Endodermal cell (in vitro differentiated cells): Measurements from ENCODE around the gene PIM3. TPM values are rescaled to one million over a fixed set of nuclear protein-coding genes. Genes with fewer than 3 reads are reported as not detected.

Experiments used
- DNase-seq: peaks from one replicate; pipeline ENCODE4 v3.0.0-alpha.2; 2017
- H3K27ac ChIP-seq: 2 replicates; pipeline ENCODE4 v1.5.1; 2013; ENCODE audit warnings: mild to moderate bottlenecking, low read depth, low read length, moderate library complexity
- H3K27me3 ChIP-seq: 2 replicates; pipeline ENCODE4 v1.6.1; 2013; ENCODE audit warnings: mild to moderate bottlenecking, low read length, moderate library complexity; ENCODE audit not compliant: insufficient read depth, control insufficient read depth, poor library complexity, severe bottlenecking
- H3K36me3 ChIP-seq: 2 replicates; pipeline ENCODE4 v1.7.0; 2013; ENCODE audit warnings: mild to moderate bottlenecking, low read length, moderate library complexity; ENCODE audit not compliant: control insufficient read depth, insufficient read depth
- H3K4me1 ChIP-seq: one replicate; pipeline ENCODE4 v1.7.0; 2013; ENCODE audit warnings: low read length; ENCODE audit not compliant: control insufficient read depth, insufficient read depth
- H3K4me3 ChIP-seq: 2 replicates; pipeline ENCODE4 v1.5.1; 2013; ENCODE audit warnings: mild to moderate bottlenecking, low read length, moderate library complexity
- H3K9ac ChIP-seq: 2 replicates; pipeline ENCODE4 v1.6.1; 2013; ENCODE audit warnings: mild to moderate bottlenecking, low read length, moderate library complexity; ENCODE audit not compliant: poor library complexity, severe bottlenecking; ENCODE audit errors: extremely low read depth
- H3K9me3 ChIP-seq: 2 replicates; pipeline ENCODE4 v1.6.1; 2013; ENCODE audit warnings: mild to moderate bottlenecking, low read length, moderate library complexity; ENCODE audit not compliant: control insufficient read depth
- H3K27ac Mint-ChIP-seq: 2 replicates; pipeline ENCODE4 v1.8.0; 2020; ENCODE audit warnings: mixed read lengths
- H3K27me3 Mint-ChIP-seq: 2 replicates; pipeline ENCODE4 v1.8.0; 2021; ENCODE audit warnings: mild to moderate bottlenecking, mixed read lengths; ENCODE audit not compliant: insufficient read depth
- H3K36me3 Mint-ChIP-seq: 2 replicates; pipeline ENCODE4 v1.8.0; 2020; ENCODE audit warnings: low read depth, mixed read lengths
- H3K4me1 Mint-ChIP-seq: 2 replicates; pipeline ENCODE4 v1.8.0; 2020; ENCODE audit warnings: mixed read lengths
- H3K4me3 Mint-ChIP-seq: 2 replicates; pipeline ENCODE4 v1.8.0; 2020; ENCODE audit warnings: mild to moderate bottlenecking, moderate library complexity, mixed read lengths
- H3K9me3 Mint-ChIP-seq: 2 replicates; pipeline ENCODE4 v1.8.0; 2020; ENCODE audit warnings: mild to moderate bottlenecking, mixed read lengths
- WGBS, 2 experiments: methylation state at CpG; one replicate each; pipeline versions ENCODE4 v1.1.5 to v1.1.7; 2013; ENCODE audit warnings: missing lambda C conversion rate in 2 of 2, mixed read lengths in 1 of 2; ENCODE audit not compliant: insufficient coverage in 1 of 2, insufficient read length in 1 of 2; 5-methylcytosine and 5-hydroxymethylcytosine counted together
- total RNA-seq, 2 donors: library from RNA; stranded (reverse); fragmentation: NEBNext Ultra II Directional in 1 of 2; extraction: Animal tissue kit (Norgen Biotek cat#: 25700) in 1 of 2; gene quantifications; 2 replicates in 1 of 2; 3 replicates in 1 of 2; pipeline ENCODE4 v1.2.1, GENCODE V29; 2021
- TF ChIP-seq, protein P1 (sequence below): fragments of 200-600 bp; sonication (generic); conservative IDR thresholded peaks from 2 replicates; pipeline ENCODE4 v1.5.0; 2021; ENCODE audit warnings: antibody characterized with exemption, mild to moderate bottlenecking

The PIM3 gene
- total RNA-seq, 2 donors from 2014 or later, result 31.5 to 36.6 TPM

DNA sequence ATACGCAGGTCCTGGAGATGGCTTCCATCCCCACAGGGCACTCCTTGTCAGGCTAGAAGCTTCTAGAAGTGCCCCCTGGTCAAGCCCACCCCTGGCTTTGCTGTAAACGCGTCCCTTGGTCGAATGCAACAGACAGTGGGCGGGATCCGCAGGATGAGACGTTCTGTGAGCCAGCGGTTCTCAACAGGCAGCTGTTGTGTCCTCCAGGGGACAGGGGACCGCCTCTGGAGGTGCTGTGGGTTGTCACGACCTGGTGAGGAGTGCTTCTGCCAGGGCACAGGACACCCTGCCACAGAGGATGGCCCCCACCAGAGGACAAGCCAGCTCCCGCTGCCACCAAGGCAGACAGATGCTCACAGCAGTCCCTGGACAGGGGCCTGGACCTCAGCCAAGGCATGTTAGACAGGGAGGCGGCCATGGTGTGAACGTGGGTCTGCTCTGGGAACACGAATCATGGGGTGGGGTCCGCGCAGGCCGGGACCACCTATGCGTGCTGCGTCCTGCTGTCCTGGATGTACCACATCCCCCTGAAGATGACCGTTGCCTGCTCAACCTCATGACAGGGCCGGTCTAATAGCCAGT, 30.5 kb upstream of the PIM3 start:
- Histone ChIP-seq H3K27ac (no peak overlapping the region), H3K36me3 (peaks cover 8% of the 10 kb centered on the region), H3K4me3 (no peak overlapping the region), H3K4me1 (no peaks in the 10 kb centered on the region), H3K27me3 (peaks cover 15% of the 10 kb centered on the region), H3K9me3 (no peaks in the 10 kb centered on the region), H3K9ac (no peak overlapping the region)
- Mint-ChIP-seq H3K36me3 (peaks cover 14% of the 10 kb centered on the region), H3K4me3 (no peak overlapping the region), H3K27me3 (peaks cover 19% of the 10 kb centered on the region), H3K4me1 (no peaks in the 10 kb centered on the region), H3K9me3 (no peaks in the 10 kb centered on the region), H3K27ac (no peak overlapping the region)
- no peak for DNase-seq
- whole genome bisulfite sequencing, 2 experiments, result 75 to 81% methylated on average over 9 to 21 of the region's 21 CpGs
- TF ChIP-seq, protein P1, sequence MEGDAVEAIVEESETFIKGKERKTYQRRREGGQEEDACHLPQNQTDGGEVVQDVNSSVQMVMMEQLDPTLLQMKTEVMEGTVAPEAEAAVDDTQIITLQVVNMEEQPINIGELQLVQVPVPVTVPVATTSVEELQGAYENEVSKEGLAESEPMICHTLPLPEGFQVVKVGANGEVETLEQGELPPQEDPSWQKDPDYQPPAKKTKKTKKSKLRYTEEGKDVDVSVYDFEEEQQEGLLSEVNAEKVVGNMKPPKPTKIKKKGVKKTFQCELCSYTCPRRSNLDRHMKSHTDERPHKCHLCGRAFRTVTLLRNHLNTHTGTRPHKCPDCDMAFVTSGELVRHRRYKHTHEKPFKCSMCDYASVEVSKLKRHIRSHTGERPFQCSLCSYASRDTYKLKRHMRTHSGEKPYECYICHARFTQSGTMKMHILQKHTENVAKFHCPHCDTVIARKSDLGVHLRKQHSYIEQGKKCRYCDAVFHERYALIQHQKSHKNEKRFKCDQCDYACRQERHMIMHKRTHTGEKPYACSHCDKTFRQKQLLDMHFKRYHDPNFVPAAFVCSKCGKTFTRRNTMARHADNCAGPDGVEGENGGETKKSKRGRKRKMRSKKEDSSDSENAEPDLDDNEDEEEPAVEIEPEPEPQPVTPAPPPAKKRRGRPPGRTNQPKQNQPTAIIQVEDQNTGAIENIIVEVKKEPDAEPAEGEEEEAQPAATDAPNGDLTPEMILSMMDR, result no peak

DNA sequence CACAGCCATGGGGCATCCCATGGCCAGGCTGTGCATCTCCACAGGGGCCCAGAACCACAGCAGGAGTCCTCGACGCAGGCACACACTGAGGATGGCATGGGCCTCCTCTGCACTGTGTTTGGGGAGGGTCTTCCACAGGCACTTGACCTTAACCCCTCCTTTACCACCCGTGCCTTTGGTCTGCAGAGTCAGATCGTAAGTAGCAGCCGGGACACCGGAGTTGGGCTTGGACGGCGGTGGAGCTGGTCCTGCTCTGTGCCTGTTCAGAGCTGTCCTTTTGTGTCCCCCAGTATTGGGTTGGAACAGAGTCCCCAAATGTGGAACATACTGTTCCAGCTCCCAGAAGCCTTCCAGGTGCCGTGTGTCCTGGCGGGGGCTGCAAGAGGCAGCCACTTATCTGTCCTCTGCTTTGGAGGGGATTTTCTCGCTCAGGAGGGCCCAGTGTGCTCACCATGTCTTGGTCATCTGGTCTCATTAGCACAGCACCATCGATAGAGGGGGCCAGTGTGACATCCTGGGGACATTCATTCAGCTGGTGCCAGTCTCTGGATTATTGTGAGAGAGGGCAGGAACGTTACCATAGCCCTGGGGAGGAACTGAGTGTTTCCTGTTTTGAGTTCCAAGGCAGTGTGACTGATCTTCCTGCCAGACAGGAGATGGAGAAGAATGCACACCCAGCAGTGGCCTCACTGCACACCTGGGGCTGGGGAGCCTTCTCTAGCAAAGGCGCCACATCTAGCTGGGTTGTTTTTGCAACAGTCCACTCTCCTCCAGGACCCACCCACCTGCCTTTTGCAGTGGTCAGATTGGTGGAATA, 29.8 kb upstream of the PIM3 start:
- TF ChIP-seq, protein P1, result peak; percentile 68
- Histone ChIP-seq H3K4me1 (no peaks in the 10 kb centered on the region), H3K27ac (no peak overlapping the region), H3K4me3 (no peak overlapping the region), H3K36me3 (peaks cover 4% of the 10 kb centered on the region), H3K9me3 (no peaks in the 10 kb centered on the region), H3K27me3 (peaks cover 15% of the 10 kb centered on the region), H3K9ac (no peak overlapping the region)
- Mint-ChIP-seq H3K36me3 (peaks cover 8% of the 10 kb centered on the region), H3K27me3 (peaks cover 19% of the 10 kb centered on the region), H3K9me3 (no peaks in the 10 kb centered on the region), H3K4me3 (no peak overlapping the region), H3K4me1 (no peaks in the 10 kb centered on the region), H3K27ac (no peak overlapping the region)
- 52 to 77% methylated on average over 4 to 14 of the region's 14 CpGs for WGBS, 2 experiments
- peak; percentile 79 for DNase-seq

DNA sequence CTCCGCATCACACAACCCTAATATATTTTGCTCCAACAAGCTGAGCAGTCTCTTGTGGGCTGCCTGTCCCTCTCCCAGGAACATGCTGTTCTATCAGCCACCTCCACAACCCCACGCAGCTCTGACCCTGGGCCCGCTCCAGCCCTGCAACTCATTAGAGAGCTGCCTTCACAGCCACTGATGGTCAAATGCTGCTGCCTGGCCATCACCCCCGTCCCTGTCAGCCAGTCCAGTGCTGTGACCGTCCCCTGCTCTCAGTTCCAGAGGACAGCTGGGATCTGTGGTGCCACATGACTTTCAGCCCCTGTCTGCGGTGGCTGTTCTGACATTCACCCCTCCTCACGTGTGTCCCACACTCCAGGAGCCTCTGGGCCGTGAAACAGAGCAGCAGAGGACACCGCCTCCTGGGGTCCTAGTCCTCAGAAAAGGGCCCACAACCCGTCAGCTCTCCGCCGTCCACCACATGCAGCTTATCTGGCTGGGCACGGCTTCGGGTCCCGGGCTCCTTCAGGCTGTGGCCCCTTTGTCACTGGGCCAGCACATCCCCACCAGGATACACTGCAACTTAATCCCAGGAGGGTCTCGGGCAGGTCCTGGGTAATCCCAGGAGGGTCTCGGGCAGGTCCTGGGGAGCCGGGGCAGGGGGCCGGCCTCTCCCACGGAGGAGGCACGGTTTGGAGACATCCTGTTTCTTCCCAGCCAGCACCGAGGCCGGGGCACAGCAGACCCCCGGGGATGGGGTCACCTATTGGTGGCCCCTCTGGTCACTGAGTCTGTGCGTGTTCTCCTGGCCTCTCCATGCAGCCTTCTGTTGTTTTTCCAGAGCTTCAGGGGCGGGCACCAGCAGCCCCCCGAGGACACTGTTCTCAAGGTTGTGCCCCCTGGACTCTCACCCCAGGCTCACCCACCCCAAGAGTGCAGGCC, 27.1 kb upstream of the PIM3 start:
- Mint-ChIP-seq H3K4me1 (no peaks in the 10 kb centered on the region), H3K27me3 (peaks cover 17% of the 10 kb centered on the region), H3K9me3 (no peaks in the 10 kb centered on the region), H3K4me3 (no peak overlapping the region), H3K36me3 (no peaks in the 10 kb centered on the region), H3K27ac (no peak overlapping the region)
- no peaks in the 10 kb centered on the region for H3K4me1 ChIP-seq
- TF ChIP-seq, protein P1, result no peak
- H3K36me3 ChIP-seq, result no peaks in the 10 kb centered on the region
- H3K4me3 ChIP-seq, result no peak overlapping the region
- H3K27ac ChIP-seq, result no peak overlapping the region
- no peak overlapping the region for H3K9ac ChIP-seq
- no peaks in the 10 kb centered on the region for H3K9me3 ChIP-seq
- 89 to 90% methylated on average over 19 to 27 of the region's 27 CpGs for WGBS, 2 experiments
- H3K27me3 ChIP-seq, result peaks cover 15% of the 10 kb centered on the region
- DNase-seq, result no peak
